NCI-H1436 treated with DMSO at 0.1 percent for 48 hours (cell line): Measurements from ENCODE around the gene PCDHA12.
A peak's percentile ranks its signal among the peaks of the same experiment; 100 is the strongest.
"Not testable (repeated sequence)": the region's sequence is repeated elsewhere in the genome, so short reads cannot be mapped to it uniquely, and the experiment has no call there.

Experiments
- DNase-seq: peaks from one replicate; lab custom pipeline; 2025; lab: John Stamatoyannopoulos, UW

The PCDHA12 gene

GRCh38 chr5:140862441-140863295 is 12.4 kb upstream of the PCDHA12 start:
- DNase-seq = no peak

GRCh38 chr5:140868721-140869554 is 6.2 kb upstream of the PCDHA12 start, which contains the start of gene PCDHA11:
PCDHA11 (plus strand) TSS chr5:140868957; CDS start chr5:140869104, 147 bp downstream.
- DNase-seq = peak; percentile 28

- DNase-seq = peak; percentile 15
Observed at GRCh38 chr5:140869555-140869886, 5.6 kb upstream of the PCDHA12 start.

- DNase-seq = no peak
Observed at GRCh38 chr5:140870221-140871201, 4.6 kb upstream of the PCDHA12 start.

GRCh38 chr5:140876541-140877261 is 1.6 kb downstream of the PCDHA12 start:
- DNase-seq = not testable (repeated sequence)

- DNase-seq = no peak
Observed at GRCh38 chr5:140877262-140877581, 2.1 kb downstream of the PCDHA12 start.

GRCh38 chr5:140881889-140882590 is 6.9 kb downstream of the PCDHA12 start, which contains the start of gene PCDHA13:
PCDHA13 (plus strand) TSS chr5:140882124; CDS start chr5:140882269, 145 bp downstream.
- no peak for DNase-seq

- DNase-seq = no peak
Observed at GRCh38 chr5:140882591-140882899, 7.4 kb downstream of the PCDHA12 start.

- no peak for DNase-seq
Observed at GRCh38 chr5:140883373-140883772, 8.3 kb downstream of the PCDHA12 start.

- no peak for DNase-seq
Observed at GRCh38 chr5:140883927-140884697, 9.0 kb downstream of the PCDHA12 start.

GRCh38 chr5:140916325-140916724 is 41.2 kb downstream of the PCDHA12 start:
- no peak for DNase-seq

GRCh38 chr5:140923601-140924000 is 48.5 kb downstream of the PCDHA12 start:
- DNase-seq = no peak

- DNase-seq = no peak
Observed at GRCh38 chr5:140925806-140926442, 50.8 kb downstream of the PCDHA12 start, which contains the start of gene PCDHAC1. PCDHAC1 (plus strand) TSS chr5:140926299; CDS start chr5:140926893, 594 bp downstream.

- no peak for DNase-seq
Observed at GRCh38 chr5:140926443-140927227, 51.5 kb downstream of the PCDHA12 start.

- no peak for DNase-seq
Observed at GRCh38 chr5:140927228-140927573, 52.1 kb downstream of the PCDHA12 start.
